Duodenal mucosa (tissue), 2 donors: Measurements from ENCODE around the gene COG2.

ENCODE experiments used
- H3K27ac ChIP-seq: one replicate; pipeline ENCODE4 v1.7.0; 2013; ENCODE audit warnings: low read depth, low read length
- H3K27me3 ChIP-seq, 2 donors: one replicate each; pipeline ENCODE4 v1.7.0; 2013; ENCODE audit warnings: low read length in 2 of 2, control low read depth in 1 of 2; ENCODE audit not compliant: insufficient read depth in 2 of 2, control insufficient read depth in 1 of 2
- H3K36me3 ChIP-seq, 2 donors: one replicate each; pipeline ENCODE4 v1.7.0; 2013; ENCODE audit warnings: low read length in 2 of 2, control low read depth in 1 of 2; ENCODE audit not compliant: insufficient read depth in 2 of 2, control insufficient read depth in 1 of 2
- H3K4me1 ChIP-seq, 2 donors: one replicate each; pipeline ENCODE4 v1.7.0; 2013; ENCODE audit warnings: low read length in 2 of 2, control low read depth in 1 of 2; ENCODE audit not compliant: insufficient read depth in 2 of 2, control insufficient read depth in 1 of 2
- H3K4me3 ChIP-seq, 2 donors: one replicate each; pipeline ENCODE4 v1.7.0; 2013; ENCODE audit warnings: low read length in 2 of 2, low read depth in 1 of 2
- H3K9ac ChIP-seq, 2 donors: one replicate each; pipeline ENCODE4 v1.7.0; 2013; ENCODE audit warnings: low read length in 2 of 2, low read depth in 1 of 2
- H3K9me3 ChIP-seq, 2 donors: one replicate each; pipeline ENCODE4 v1.7.0; 2013; ENCODE audit warnings: low read length in 2 of 2, control low read depth in 1 of 2; ENCODE audit not compliant: control insufficient read depth in 1 of 2

The COG2 gene

DNA sequence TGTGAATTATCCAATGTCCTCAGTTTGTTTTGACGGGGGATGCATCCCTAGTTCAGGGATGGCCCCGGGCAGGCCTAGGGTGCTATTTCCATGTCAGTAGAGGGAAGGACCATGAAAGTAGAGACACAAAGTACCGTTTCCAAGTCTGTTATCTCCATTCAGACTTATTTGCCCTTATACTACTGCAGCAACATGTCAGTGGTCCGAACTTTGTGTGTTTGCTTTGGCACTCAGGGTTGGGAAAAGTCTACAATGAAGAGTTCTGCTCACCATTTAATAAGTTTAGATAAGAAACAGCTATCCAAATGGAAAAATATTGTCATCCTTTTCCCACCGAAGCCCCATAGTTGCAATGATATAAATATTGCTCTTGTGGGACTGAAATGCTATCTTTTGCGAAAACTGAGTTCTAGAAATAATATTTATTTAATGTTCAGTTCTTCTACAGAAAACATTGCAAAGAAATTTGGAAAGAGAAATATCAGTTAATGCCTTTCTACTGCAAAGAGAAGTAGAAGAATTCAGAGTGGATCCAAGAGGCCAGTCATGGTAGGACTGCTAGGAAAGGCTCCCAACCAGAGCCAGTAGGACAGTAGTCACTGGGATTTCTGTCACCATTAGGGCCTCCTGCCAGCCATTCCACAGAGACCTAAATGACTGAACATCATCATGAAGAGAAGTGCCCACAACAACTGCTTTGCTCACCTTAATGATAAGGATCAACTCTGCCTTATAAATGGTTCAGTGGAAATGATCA is 83.2 kb downstream of the COG2 start:
- no peak overlapping the region for H3K4me3 ChIP-seq
- H3K9ac ChIP-seq: no peak overlapping the region
- H3K27ac ChIP-seq: no peak overlapping the region
- no peaks in the 10 kb centered on the region for H3K27me3 ChIP-seq
- H3K4me1 ChIP-seq: peaks cover 7 to 13% of the 10 kb centered on the region in 2 donors
- no peaks in the 10 kb centered on the region for H3K36me3 ChIP-seq
- peaks cover 0 to 7% of the 10 kb centered on the region in 2 donors for H3K9me3 ChIP-seq

DNA sequence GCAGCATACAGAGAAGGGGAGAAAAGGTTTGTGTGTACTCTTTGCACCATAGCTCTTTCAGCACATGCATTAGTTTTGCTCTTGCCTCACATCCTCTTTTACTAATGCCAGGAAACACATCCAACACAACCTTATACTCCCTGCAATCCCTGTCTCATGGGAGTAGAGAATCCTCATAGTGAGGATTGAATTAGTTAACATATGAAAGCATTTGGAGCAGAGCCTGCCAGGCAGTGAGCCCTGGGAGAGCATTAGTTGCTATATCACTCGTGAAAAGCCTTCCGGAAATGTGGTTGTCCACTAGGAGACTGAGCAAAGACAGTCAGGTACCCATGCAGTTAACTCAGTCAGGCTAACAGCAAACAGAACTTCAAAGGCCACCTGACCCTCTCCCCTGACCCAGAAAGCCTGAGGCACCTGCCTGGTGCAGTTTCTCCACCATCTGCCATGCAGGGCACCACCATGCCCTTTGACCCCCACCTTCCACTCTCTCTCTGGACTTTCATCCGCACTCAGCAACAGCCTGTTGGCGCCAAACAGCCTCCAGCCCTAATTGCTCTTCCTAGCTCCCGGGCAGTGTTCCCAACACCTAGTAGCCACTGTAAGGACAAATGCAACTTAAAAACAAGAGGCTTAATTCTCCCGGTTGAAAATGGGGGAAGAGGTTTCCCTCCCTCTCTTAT is 86.6 kb downstream of the COG2 start:
- H3K9me3 ChIP-seq: no peaks in the 10 kb centered on the region
- no peaks in the 10 kb centered on the region for H3K27me3 ChIP-seq
- H3K4me1 ChIP-seq: peaks cover 12 to 19% of the 10 kb centered on the region in 2 donors
- no peaks in the 10 kb centered on the region for H3K36me3 ChIP-seq
- no peak overlapping the region for H3K4me3 ChIP-seq
- H3K27ac ChIP-seq: no peak overlapping the region
- H3K9ac ChIP-seq: no peak overlapping the region

DNA sequence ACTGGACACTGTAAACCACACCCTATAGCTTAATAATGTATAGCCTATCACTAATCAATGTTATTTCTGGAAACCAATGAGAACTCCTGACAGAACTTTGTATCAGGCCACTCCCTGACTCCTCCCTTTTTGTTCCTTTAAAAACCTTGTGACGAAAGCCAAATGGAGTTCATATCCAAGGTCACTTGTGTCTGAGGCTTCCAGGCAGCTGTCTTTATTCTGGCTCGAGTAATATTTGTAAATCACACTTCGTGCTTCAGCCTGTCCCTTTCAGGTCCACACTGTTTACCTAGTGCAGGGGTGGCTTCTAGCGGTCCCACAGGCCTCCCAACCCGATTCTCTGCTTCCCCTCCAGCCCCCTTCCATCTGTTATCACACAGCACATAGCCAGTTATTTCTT is 88.7 kb downstream of the COG2 start:
- Histone ChIP-seq H3K9ac (no peak overlapping the region), H3K9me3 (no peaks in the 10 kb centered on the region), H3K4me1 (peaks cover 12 to 19% of the 10 kb centered on the region in 2 donors), H3K27ac (no peak overlapping the region), H3K27me3 (no peaks in the 10 kb centered on the region), H3K36me3 (no peaks in the 10 kb centered on the region), H3K4me3 (no peak overlapping the region)

DNA sequence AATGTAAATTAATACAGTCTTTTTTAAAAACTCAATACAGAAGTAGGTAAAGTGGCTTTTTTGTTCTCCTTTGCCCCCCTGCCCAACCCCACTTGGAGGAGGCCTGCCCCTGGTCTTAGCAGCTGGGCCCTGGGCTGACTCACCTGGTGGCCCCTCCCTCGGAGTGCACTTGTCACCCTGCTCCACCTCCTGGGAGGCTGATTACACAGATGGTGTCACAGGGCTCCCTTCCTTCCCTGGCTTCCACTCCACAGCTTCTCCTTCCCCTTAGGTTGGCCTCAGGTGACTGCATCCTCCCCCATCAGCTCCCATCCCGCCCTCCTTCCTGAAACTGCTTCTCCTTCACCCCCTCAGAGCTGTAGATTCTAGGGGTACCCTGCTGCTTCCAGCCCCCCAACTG is 93.2 kb downstream of the COG2 start:
- no peaks in the 10 kb centered on the region for H3K27me3 ChIP-seq
- no peak overlapping the region for H3K27ac ChIP-seq
- no peaks in the 10 kb centered on the region for H3K36me3 ChIP-seq
- H3K4me1 ChIP-seq: peaks cover 5 to 6% of the 10 kb centered on the region in 2 donors
- H3K9me3 ChIP-seq: peaks cover 0 to 3% of the 10 kb centered on the region in 2 donors
- H3K4me3 ChIP-seq: no peak overlapping the region
- no peak overlapping the region for H3K9ac ChIP-seq

DNA sequence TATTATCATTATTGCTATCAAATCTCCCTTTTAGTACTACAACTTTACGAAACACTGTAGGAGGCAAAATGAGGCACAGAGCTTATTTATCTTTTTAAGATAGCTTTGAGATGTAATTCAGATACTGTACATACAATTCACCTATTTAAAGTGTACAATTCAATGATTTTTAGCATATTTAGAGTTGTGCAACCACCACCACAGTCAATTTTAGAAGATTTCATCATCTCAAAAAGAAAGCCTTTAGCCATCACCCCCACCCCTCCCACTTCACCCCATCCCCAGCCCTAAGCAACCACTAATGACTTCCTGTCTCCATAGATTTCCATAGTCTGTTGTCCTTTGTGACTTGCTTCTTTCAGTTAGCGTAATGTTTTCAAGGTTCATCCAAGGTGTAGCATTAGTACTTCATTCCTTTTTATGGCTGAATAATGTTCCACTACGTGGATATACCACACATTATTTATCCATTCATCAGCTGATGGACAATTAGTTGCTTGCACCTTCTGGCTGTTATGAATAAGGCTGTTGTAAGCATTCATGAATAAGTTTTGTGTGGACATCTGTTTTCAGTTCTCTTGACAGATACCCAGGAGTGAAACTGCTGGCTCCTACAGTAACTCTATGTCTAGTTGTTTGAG is 95.5 kb downstream of the COG2 start:
- no peak overlapping the region for H3K9ac ChIP-seq
- no peak overlapping the region for H3K27ac ChIP-seq
- peaks cover 0 to 3% of the 10 kb centered on the region in 2 donors for H3K9me3 ChIP-seq
- H3K27me3 ChIP-seq: no peaks in the 10 kb centered on the region
- no peak overlapping the region for H3K4me3 ChIP-seq
- no peaks in the 10 kb centered on the region for H3K4me1 ChIP-seq
- no peaks in the 10 kb centered on the region for H3K36me3 ChIP-seq

DNA sequence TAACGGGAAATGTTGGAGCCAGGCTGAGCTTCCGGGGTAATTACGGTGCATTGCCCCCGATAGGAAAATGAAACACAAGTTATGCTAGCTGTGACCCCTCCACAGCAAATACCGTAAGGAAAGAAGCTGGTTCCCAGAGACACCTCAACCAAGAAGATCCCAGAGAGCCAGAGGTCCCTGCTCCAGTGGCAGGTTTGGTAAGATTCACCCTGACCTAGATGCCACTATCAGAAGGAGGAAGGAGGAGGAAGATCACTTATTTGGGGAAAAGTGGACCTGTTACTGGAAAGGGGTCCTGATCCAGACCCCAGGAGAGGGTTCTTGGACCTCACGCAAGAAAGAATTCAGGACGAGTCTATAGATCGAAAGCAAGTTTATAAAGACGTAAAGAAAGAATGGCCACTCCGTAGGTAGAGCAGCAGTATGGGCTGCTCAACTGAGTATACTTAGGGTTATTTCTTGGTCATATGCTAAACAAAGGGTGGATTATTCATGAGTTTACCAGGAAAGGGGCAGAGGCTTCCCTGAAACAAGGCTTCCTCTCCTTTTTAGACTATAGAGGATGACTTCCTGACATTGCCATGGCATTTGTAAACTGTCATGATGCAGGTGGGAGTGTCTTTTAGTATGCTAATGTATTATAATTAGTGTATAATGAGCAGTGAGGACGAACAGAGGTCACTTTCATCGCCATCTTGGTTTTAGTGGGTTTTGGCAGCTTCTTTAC is 97.4 kb downstream of the COG2 start:
- H3K27me3 ChIP-seq: no peaks in the 10 kb centered on the region
- H3K36me3 ChIP-seq: no peaks in the 10 kb centered on the region
- H3K4me1 ChIP-seq: no peaks in the 10 kb centered on the region
- peaks cover 0 to 3% of the 10 kb centered on the region in 2 donors for H3K9me3 ChIP-seq
- H3K27ac ChIP-seq: no peak overlapping the region
- H3K4me3 ChIP-seq: no peak overlapping the region
- H3K9ac ChIP-seq: no peak overlapping the region
